Activated CD4-positive, CD25-positive, alpha-beta regulatory T cell treated with anti-CD3 and anti-CD28 coated beads, Interleukin-2, amount 50 U/mL, for 24 hours (primary cell): ENCODE measurements around the gene C3orf18.

Experiments used
- ATAC-seq, 2 donors: fragments of 150-1000 bp; cut with Tn5 transposase; one replicate each; pipeline ENCODE4 v1.10.0; 2021; ENCODE audit warnings: mild to moderate bottlenecking in 1 of 2, moderate library complexity in 1 of 2

Gene C3orf18

GRCh38 chr3:50577348-50577747 is 9.8 kb upstream of the C3orf18 start:
- no peak for ATAC-seq

GRCh38 chr3:50575372-50575771 is 7.8 kb upstream of the C3orf18 start:
- ATAC-seq: no peak

- ATAC-seq: no peak
Observed at GRCh38 chr3:50574444-50574831, 6.9 kb upstream of the C3orf18 start.

GRCh38 chr3:50573566-50574443 is 6.3 kb upstream of the C3orf18 start:
- peak; percentile 57 to 63 for ATAC-seq

GRCh38 chr3:50572801-50573371 is 5.3 kb upstream of the C3orf18 start:
- peak in 1 of 2 donors; percentile 11 for ATAC-seq

- ATAC-seq: peak; percentile 15 to 19
Observed at GRCh38 chr3:50572158-50572557, 4.6 kb upstream of the C3orf18 start.

- ATAC-seq: no peak
Observed at GRCh38 chr3:50571486-50571885, 3.9 kb upstream of the C3orf18 start.

GRCh38 chr3:50570508-50571279 is 3.1 kb upstream of the C3orf18 start:
- no peak for ATAC-seq

- ATAC-seq: peak; percentile 41 to 43
Observed at GRCh38 chr3:50568947-50569749, 1.6 kb upstream of the C3orf18 start, which contains the start of gene HEMK1. TSS of gene HEMK1 (plus strand) at chr3:50569522. CDS start at chr3:50571105, 1,583 bp downstream.

- no peak for ATAC-seq
Observed at GRCh38 chr3:50567011-50567385, 549 bp downstream of the C3orf18 start.

GRCh38 chr3:50564321-50564720 is 3.2 kb downstream of the C3orf18 start:
- no peak for ATAC-seq

- ATAC-seq: no peak
Observed at GRCh38 chr3:50563867-50564266, 3.7 kb downstream of the C3orf18 start.

GRCh38 chr3:50562861-50563260 is 4.7 kb downstream of the C3orf18 start:
- ATAC-seq: no peak

- no peak for ATAC-seq
Observed at GRCh38 chr3:50559702-50560101, 7.8 kb downstream of the C3orf18 start.

- no peak for ATAC-seq
Observed at GRCh38 chr3:50557915-50558314, 9.6 kb downstream of the C3orf18 start.

- ATAC-seq: no peak
Observed at GRCh38 chr3:50557106-50557505, 10.4 kb downstream of the C3orf18 start.

GRCh38 chr3:50554553-50554952 is 13.0 kb downstream of the C3orf18 start:
- ATAC-seq: no peak

GRCh38 chr3:50552598-50552997 is 14.9 kb downstream of the C3orf18 start:
- no peak for ATAC-seq

GRCh38 chr3:50551681-50552435 is 15.7 kb downstream of the C3orf18 start:
- ATAC-seq: no peak

GRCh38 chr3:50551054-50551659 is 16.4 kb downstream of the C3orf18 start:
- ATAC-seq: no peak

GRCh38 chr3:50550079-50550736 is 17.3 kb downstream of the C3orf18 start:
- ATAC-seq: peak; percentile 59 to 70
